GM12878 (cell line): ENCODE results near the gene TET2. TPM values are rescaled to one million over a fixed set of nuclear protein-coding genes. Genes with fewer than 3 reads are reported as not detected.

Experiments
- ATAC-seq: fragments of 200-7000 bp; cut with Tn5 transposase; 3 replicates; pipeline ENCODE4 v1.9.1; 2020; ENCODE audit warnings: mild to moderate bottlenecking, moderate library complexity
- BruUV-seq: library from RNA; stranded (reverse); fragments of 400-500 nt; replicated peaks from 2 replicates; lab custom pipeline; 2021; lab: Mats Ljungman, UMichigan
- CTCF ChIA-PET: fragments of 300-600 bp; sonication (Branson Sonifier 250); formaldehyde crosslinking; extraction: SDS; loops from one replicate; lab custom pipeline; 2021; ENCODE audit warnings: inconsistent platforms; lab: Yijun Ruan, JAX
- POLR2A ChIA-PET: fragments of 350-600 bp; formaldehyde crosslinking; extraction: SDS; loops from one replicate; lab custom pipeline; 2021; ENCODE audit warnings: inconsistent platforms; lab: Charles Lee
- RAD21 ChIA-PET: fragments of 300-600 bp; sonication (Branson Sonifier 250); formaldehyde crosslinking; loops from one replicate; lab custom pipeline; 2023; ENCODE audit warnings: antibody characterized with exemption; ENCODE audit not compliant: unreplicated experiment; lab: Charles Lee
- SMC1A ChIA-PET: fragments of 300-600 bp; sonication (Branson Sonifier 250); formaldehyde crosslinking; loops from one replicate; lab custom pipeline; 2023; ENCODE audit not compliant: unreplicated experiment, uncharacterized antibody; lab: Charles Lee
- DNase-seq: peaks from one replicate; pipeline ENCODE4 v3.0.0-alpha.2; 2011; ENCODE audit warnings: low read depth, low spot score
- FAIRE-seq: peaks from 3 replicates; lab custom pipeline; 2011; peaks lifted over from hg19 to GRCh38; lab: Jason Lieb, UNC
- H2AFZ ChIP-seq: 2 replicates; pipeline ENCODE4 v1.6.0; 2011; ENCODE audit warnings: low read depth, low read length, control low read depth; ENCODE audit not compliant: control insufficient read depth
- H3K27ac ChIP-seq: 2 replicates; pipeline ENCODE4 v1.5.1; 2011; ENCODE audit warnings: control low read depth; ENCODE audit not compliant: control insufficient read depth, insufficient read depth
- H3K27me3 ChIP-seq, 2 experiments: replicated peaks in 1 of 2; 2 replicates each; pipeline versions ENCODE4 v1.6.0 to v1.6.1; 2011; ENCODE audit warnings: low read length in 1 of 2; ENCODE audit not compliant: control insufficient read depth in 2 of 2, insufficient read depth in 2 of 2
- H3K36me3 ChIP-seq, 2 experiments: 2 replicates each; pipeline ENCODE4 v1.5.1; 2011; ENCODE audit warnings: low read length in 1 of 2; ENCODE audit not compliant: control insufficient read depth in 2 of 2, insufficient read depth in 2 of 2
- H3K4me1 ChIP-seq: 2 replicates; pipeline ENCODE4 v1.6.1; 2011; ENCODE audit warnings: mild to moderate bottlenecking, low read length, moderate library complexity, mixed read lengths; ENCODE audit not compliant: control insufficient read depth, insufficient read depth
- H3K4me2 ChIP-seq: 2 replicates; pipeline ENCODE4 v1.6.0; 2011; ENCODE audit warnings: control low read depth; ENCODE audit not compliant: control insufficient read depth, insufficient read depth
- H3K4me3 ChIP-seq: fragments of 200-600 bp; sonication (generic); 2 replicates; pipeline ENCODE4 v1.5.1; 2016
- H3K79me2 ChIP-seq: 2 replicates; pipeline ENCODE4 v1.6.0; 2011; ENCODE audit warnings: low read length; ENCODE audit not compliant: control insufficient read depth, insufficient read depth
- H3K9ac ChIP-seq: 2 replicates; pipeline ENCODE4 v1.8.0; 2011; ENCODE audit warnings: low read length, control low read depth, mixed read lengths; ENCODE audit not compliant: control insufficient read depth, insufficient read depth
- H3K9me3 ChIP-seq: replicated peaks from 3 replicates; pipeline ENCODE4 v1.5.1; 2011; ENCODE audit warnings: mild to moderate bottlenecking, low read length; ENCODE audit not compliant: control insufficient read depth, insufficient read depth
- H4K20me1 ChIP-seq: 2 replicates; pipeline ENCODE4 v1.6.0; 2011; ENCODE audit not compliant: control insufficient read depth, insufficient read depth
- CHD2 ChIP-seq: IDR thresholded peaks from 2 replicates; pipeline ENCODE4 v1.6.1; 2011; ENCODE audit warnings: low read depth, low read length, improper control_type of control experiment, borderline replicate concordance
- ETV6 ChIP-seq, 2 experiments: fragments of 450-650 bp in 1 of 2; IDR thresholded peaks in 1 of 2; conservative IDR thresholded peaks in 1 of 2; 2 replicates each; pipeline ENCODE4 v1.6.1; 2014; ENCODE audit warnings: antibody characterized with exemption in 1 of 2, borderline replicate concordance in 1 of 2, low read depth in 1 of 2, mild to moderate bottlenecking in 1 of 2, moderate library complexity in 1 of 2
- EZH2 ChIP-seq: IDR thresholded peaks from 2 replicates; pipeline ENCODE4 v1.6.1; 2012; ENCODE audit warnings: low read depth, mild to moderate bottlenecking, control low read depth, inconsistent platforms, low read length, borderline replicate concordance; ENCODE audit not compliant: control insufficient read depth
- IKZF1 ChIP-seq: fragments of 450-650 bp; conservative IDR thresholded peaks from 2 replicates; pipeline ENCODE4 v1.6.1; 2017; ENCODE audit warnings: antibody characterized with exemption, mild to moderate bottlenecking
- IRF4 ChIP-seq: IDR thresholded peaks from 2 replicates; pipeline ENCODE4 v1.6.1; 2011; ENCODE audit warnings: low read depth, low read length
- KLF5 ChIP-seq: fragments of 450-650 bp; IDR thresholded peaks from 2 replicates; pipeline ENCODE4 v1.6.1; 2014; ENCODE audit warnings: mild to moderate bottlenecking; ENCODE audit not compliant: partially characterized antibody
- NFYB ChIP-seq: IDR thresholded peaks from 2 replicates; pipeline ENCODE4 v1.6.1; 2011; ENCODE audit warnings: low read depth, mild to moderate bottlenecking, low read length, improper control_type of control experiment, moderate library complexity; ENCODE audit not compliant: insufficient read depth
- NR2C1 ChIP-seq: fragments of 450-650 bp; IDR thresholded peaks from 2 replicates; pipeline ENCODE4 v1.6.1; 2017; ENCODE audit warnings: antibody characterized with exemption, mild to moderate bottlenecking, moderate library complexity
- PBX3 ChIP-seq: IDR thresholded peaks from 2 replicates; pipeline ENCODE4 v1.6.1; 2011; ENCODE audit warnings: mild to moderate bottlenecking, low read depth, low read length, moderate library complexity; ENCODE audit not compliant: insufficient replicate concordance
- POLR2AphosphoS5 ChIP-seq: IDR thresholded peaks from 2 replicates; pipeline ENCODE4 v1.6.1; 2011; ENCODE audit warnings: mild to moderate bottlenecking, low read length, inconsistent platforms
- RELA ChIP-seq: fragments of 450-650 bp; IDR thresholded peaks from 2 replicates; pipeline ENCODE4 v1.8.0; 2014; ENCODE audit warnings: borderline replicate concordance; ENCODE audit not compliant: partially characterized antibody
- REST ChIP-seq: IDR thresholded peaks from 2 replicates; pipeline ENCODE4 v1.6.1; 2012; ENCODE audit warnings: mild to moderate bottlenecking, low read depth, low read length
- SIN3A ChIP-seq: IDR thresholded peaks from 2 replicates; pipeline ENCODE4 v1.6.1; 2012; ENCODE audit warnings: low read depth, low read length, improper control_type of control experiment
- SP1 ChIP-seq: IDR thresholded peaks from one replicate; pipeline ENCODE4 v1.6.1; 2011; ENCODE audit warnings: low read depth, low read length
- ZBTB40 ChIP-seq: fragments of 450-650 bp; IDR thresholded peaks from 2 replicates; pipeline ENCODE4 v1.6.1; 2016; ENCODE audit warnings: mild to moderate bottlenecking, moderate library complexity, borderline replicate concordance
- ZNF384 ChIP-seq: IDR thresholded peaks from 2 replicates; pipeline ENCODE4 v1.6.1; 2012; ENCODE audit warnings: low read depth, mild to moderate bottlenecking, low read length, improper control_type of control experiment, borderline replicate concordance
- WGBS: methylation state at CpG from one replicate; pipeline ENCODE4 v1.1.6; 2016; ENCODE audit warnings: low lambda C conversion rate; ENCODE audit not compliant: insufficient replicate concordance, insufficient coverage; ENCODE audit errors: missing lambda C conversion rate; 5-methylcytosine and 5-hydroxymethylcytosine counted together
- in situ Hi-C: fragments of 300-500 bp; cut with MboI; formaldehyde crosslinking; loops from 9 replicates; pipeline ENCODE4 v1.14.3; 2018; ENCODE audit warnings: mixed read lengths
- intact Hi-C: fragments of 100-400 bp; cut with micrococcal nuclease; formaldehyde crosslinking; loops from one replicate; pipeline ENCODE4 v1.14.2; 2022; ENCODE audit not compliant: unreplicated experiment
- polyA plus RNA-seq, 11 experiments: library from polyadenylated mRNA; depleted of rRNA in 4 of 11; unstranded in 6 of 11; stranded (reverse) in 5 of 11; fragments of >200 nt; fragmentation: Nextera tagmentation in 4 of 11; fragmentation: Illumina TruSeq in 1 of 11; extraction: Ambion mirVana in 4 of 11; extraction: Trizol in 1 of 11; gene quantifications; 1 replicate in 1 of 11; 2 replicates in 10 of 11; pipeline versions ENCODE4 v1.2.1 to v1.2.3, GENCODE V29; 2011 to 2016; ENCODE audit warnings: inconsistent platforms in 2 of 11, missing spikeins in 2 of 11, low read depth in 1 of 11
- total RNA-seq, 4 experiments: library from RNA; depleted of rRNA in 3 of 4; stranded (reverse); fragments of >200 nt in 3 of 4; fragmentation: Illumina TruSeq in 1 of 4; extraction: Trizol in 1 of 4; gene quantifications; 2 replicates each; pipeline versions ENCODE4 v1.2.1 to v1.2.3, GENCODE V29; 2013 to 2021

TET2 gene
- total and polyA plus RNA-seq, 10 of the 15 experiments (the other 5 are each of a cell fraction or from before 2014, with no cell fraction given), result 3.7 to 49.0 (median 27.5) TPM

GRCh38 chr4:105265689-105266088 lies 119.0 kb downstream of the TET2 start:
- no peak for FAIRE-seq
- TF ChIP-seq SIN3A (no peak), REST (no peak), EZH2 (no peak), SP1 (no peak), ZNF384 (no peak), PBX3 (no peak), POLR2AphosphoS5 (no peak), NFYB (no peak), ZBTB40 (no peak), RELA (no peak), ETV6 (conservative IDR thresholded peaks at IDR 0.05 in 1 of 2, IDR thresholded peaks at IDR 0.05 in 1 of 2; ENCODE audit: borderline replicate concordance in 1 of 2, low read depth in 1 of 2) (no peak), IKZF1 (no peak), IRF4 (no peak), NR2C1 (no peak), CHD2 (no peak), KLF5 (no peak)

More at GRCh38 chr4:105265689-105266088, 119.0 kb downstream of the TET2 start:
- peaks cover 5 to 30% of the 10 kb centered on the region in 2 experiments for H3K36me3 ChIP-seq
- BruUV-seq, result no TSS peak
- no peak overlapping the region for H3K27ac ChIP-seq
- H3K4me2 ChIP-seq, result no peak overlapping the region
- peaks cover 1% of the 10 kb centered on the region; the same call in 2 of the 3 replicates for H3K9me3 ChIP-seq
- no peaks in the 10 kb centered on the region for H3K4me1 ChIP-seq
- intact Hi-C loops, result no loop called here
- ChIA-PET SMC1A (no interaction called here), CTCF (no interaction called here), RAD21 (no interaction called here), POLR2A (no interaction called here)
- H3K27me3 ChIP-seq, result no peaks in the 10 kb centered on the region
- H4K20me1 ChIP-seq, result no peaks in the 10 kb centered on the region
- DNase-seq, result no peak
- WGBS, result 100% methylated on average over 2 of the region's 2 CpGs
- no peak overlapping the region for H2AFZ ChIP-seq
- H3K9ac ChIP-seq, result no peak overlapping the region
- no peak overlapping the region for H3K4me3 ChIP-seq
- in situ Hi-C loops, result no loop called here
- H3K79me2 ChIP-seq, result no peaks in the 10 kb centered on the region
- no peak for ATAC-seq
